Parathyroid adenoma (tissue), 2 donors: ENCODE measurements around the gene GABRB2.

ENCODE experiments used
- H2AFZ ChIP-seq: fragments of 300-600 bp; sonication (generic); one replicate; pipeline ENCODE4 v1.7.0; 2017; ENCODE audit warnings: antibody characterized with exemption, mild to moderate bottlenecking
- H3K27ac ChIP-seq: fragments of 300-600 bp; sonication (generic); one replicate; pipeline ENCODE4 v1.7.0; 2017
- H3K27me3 ChIP-seq: fragments of 300-600 bp; sonication (generic); one replicate; pipeline ENCODE4 v1.7.0; 2017; ENCODE audit warnings: low read length; ENCODE audit not compliant: control insufficient read depth, insufficient read depth
- H3K36me3 ChIP-seq: fragments of 300-600 bp; sonication (generic); one replicate; pipeline ENCODE4 v1.7.0; 2017; ENCODE audit warnings: low read length; ENCODE audit not compliant: control insufficient read depth, insufficient read depth
- H3K4me1 ChIP-seq: fragments of 300-600 bp; sonication (generic); one replicate; pipeline ENCODE4 v1.7.0; 2017; ENCODE audit warnings: control low read depth
- H3K4me2 ChIP-seq: fragments of 300-600 bp; sonication (generic); one replicate; pipeline ENCODE4 v1.7.0; 2017; ENCODE audit warnings: low read length
- H3K4me3 ChIP-seq: fragments of 300-600 bp; sonication (generic); one replicate; pipeline ENCODE4 v1.7.0; 2017; ENCODE audit warnings: low read depth, low read length
- H3K79me2 ChIP-seq: fragments of 300-600 bp; sonication (generic); one replicate; pipeline ENCODE4 v1.7.0; 2017; ENCODE audit warnings: control low read depth
- H3K9ac ChIP-seq: fragments of 300-600 bp; sonication (generic); one replicate; pipeline ENCODE4 v1.7.0; 2017; ENCODE audit warnings: mild to moderate bottlenecking
- H3K9me3 ChIP-seq: fragments of 300-600 bp; sonication (generic); one replicate; pipeline ENCODE4 v1.7.0; 2017; ENCODE audit warnings: low read length; ENCODE audit not compliant: control insufficient read depth
- TF ChIP-seq, protein P1 (sequence below): fragments of 300-600 bp; sonication (generic); IDR thresholded peaks from one replicate; pipeline ENCODE4 v1.7.0; 2017; ENCODE audit warnings: antibody characterized with exemption, mild to moderate bottlenecking
- donor health status: primary hyperparathyroidism.

Gene GABRB2

DNA sequence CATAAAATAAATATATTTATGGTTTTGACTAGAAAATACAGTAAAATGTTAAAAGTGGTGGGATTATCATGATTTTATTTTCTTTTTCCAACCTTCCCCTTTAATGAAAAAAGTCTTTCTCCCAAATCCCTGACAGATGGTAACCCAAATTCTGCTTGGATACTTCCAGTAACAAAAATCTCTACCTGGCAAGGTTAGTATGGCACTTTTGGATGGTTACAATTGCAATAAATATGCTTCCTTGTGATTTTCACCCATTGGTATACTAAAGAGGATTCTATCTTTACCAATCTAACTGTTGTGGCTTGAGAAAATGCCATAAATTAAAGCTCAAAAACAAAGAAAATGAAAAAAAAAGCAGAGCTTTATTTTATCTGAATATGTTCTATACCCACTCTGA lies 62.8 kb downstream of the GABRB2 start:
- Histone ChIP-seq H3K79me2 (no peaks in the 10 kb centered on the region), H2AFZ (no peak overlapping the region), H3K27ac (no peak overlapping the region), H3K4me2 (no peak overlapping the region), H3K27me3 (no peaks in the 10 kb centered on the region), H3K9me3 (no peaks in the 10 kb centered on the region), H3K9ac (no peak overlapping the region), H3K36me3 (no peaks in the 10 kb centered on the region), H3K4me1 (no peaks in the 10 kb centered on the region), H3K4me3 (no peak overlapping the region)
- TF ChIP-seq, protein P1, sequence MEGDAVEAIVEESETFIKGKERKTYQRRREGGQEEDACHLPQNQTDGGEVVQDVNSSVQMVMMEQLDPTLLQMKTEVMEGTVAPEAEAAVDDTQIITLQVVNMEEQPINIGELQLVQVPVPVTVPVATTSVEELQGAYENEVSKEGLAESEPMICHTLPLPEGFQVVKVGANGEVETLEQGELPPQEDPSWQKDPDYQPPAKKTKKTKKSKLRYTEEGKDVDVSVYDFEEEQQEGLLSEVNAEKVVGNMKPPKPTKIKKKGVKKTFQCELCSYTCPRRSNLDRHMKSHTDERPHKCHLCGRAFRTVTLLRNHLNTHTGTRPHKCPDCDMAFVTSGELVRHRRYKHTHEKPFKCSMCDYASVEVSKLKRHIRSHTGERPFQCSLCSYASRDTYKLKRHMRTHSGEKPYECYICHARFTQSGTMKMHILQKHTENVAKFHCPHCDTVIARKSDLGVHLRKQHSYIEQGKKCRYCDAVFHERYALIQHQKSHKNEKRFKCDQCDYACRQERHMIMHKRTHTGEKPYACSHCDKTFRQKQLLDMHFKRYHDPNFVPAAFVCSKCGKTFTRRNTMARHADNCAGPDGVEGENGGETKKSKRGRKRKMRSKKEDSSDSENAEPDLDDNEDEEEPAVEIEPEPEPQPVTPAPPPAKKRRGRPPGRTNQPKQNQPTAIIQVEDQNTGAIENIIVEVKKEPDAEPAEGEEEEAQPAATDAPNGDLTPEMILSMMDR, result no peak

DNA sequence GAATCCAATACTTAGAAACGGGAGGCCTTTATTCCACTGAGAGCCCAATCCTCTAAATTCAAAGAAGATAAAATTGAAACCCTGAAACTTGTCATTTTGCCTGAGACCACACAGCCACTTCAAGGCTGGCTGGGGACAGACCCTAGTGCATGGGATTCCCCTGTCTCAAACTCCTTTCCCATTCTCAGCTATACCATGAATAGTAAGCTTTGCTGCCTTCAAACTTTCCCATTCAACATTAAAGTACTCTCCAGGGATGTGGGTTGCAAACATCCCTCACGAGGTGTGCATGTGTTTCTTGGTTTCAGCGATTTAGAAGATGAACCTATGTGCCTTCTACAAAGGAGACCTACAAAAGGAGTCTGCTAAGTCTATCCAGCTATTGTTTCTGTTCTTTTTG lies 64.6 kb downstream of the GABRB2 start:
- no peak overlapping the region for H3K4me3 ChIP-seq
- H3K79me2 ChIP-seq, result no peaks in the 10 kb centered on the region
- H3K4me2 ChIP-seq, result no peak overlapping the region
- no peaks in the 10 kb centered on the region for H3K9me3 ChIP-seq
- no peak overlapping the region for H3K9ac ChIP-seq
- H3K4me1 ChIP-seq, result no peaks in the 10 kb centered on the region
- TF ChIP-seq, protein P1, result no peak
- H3K27me3 ChIP-seq, result no peaks in the 10 kb centered on the region
- no peak overlapping the region for H3K27ac ChIP-seq
- H3K36me3 ChIP-seq, result no peaks in the 10 kb centered on the region
- H2AFZ ChIP-seq, result no peak overlapping the region

DNA sequence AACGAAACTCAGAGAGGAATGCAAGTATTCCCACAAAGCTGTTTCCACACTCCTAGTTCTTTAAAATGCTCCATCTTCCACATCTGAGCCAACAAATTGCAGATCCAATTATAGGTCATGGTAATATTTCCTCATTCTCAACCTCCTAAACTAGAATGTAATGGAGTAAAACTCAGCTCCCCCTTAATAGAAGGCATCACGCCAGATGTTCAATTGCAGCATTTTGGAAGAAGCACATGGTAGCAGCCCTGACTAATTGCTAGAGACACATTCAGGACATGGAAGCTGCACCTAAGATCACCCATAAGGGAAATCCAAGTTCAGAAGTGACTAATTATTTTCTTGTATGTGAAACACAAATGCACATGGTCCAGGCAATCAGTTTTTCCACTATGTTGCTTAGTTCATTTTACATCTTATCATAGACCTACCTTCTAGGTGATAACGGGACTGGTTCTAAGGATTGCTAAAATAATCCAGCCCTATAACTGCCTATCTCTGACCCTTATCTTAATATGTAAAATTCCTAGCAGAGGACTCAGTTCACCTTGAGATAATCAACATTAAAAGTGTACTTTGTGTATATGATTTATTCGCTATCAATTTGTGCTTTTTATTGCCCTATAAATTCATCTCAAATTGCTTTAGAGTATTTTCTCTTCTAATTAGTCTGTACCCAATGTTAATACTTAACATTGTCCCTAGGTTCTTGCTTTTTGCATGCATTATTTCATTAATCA lies 75.1 kb downstream of the GABRB2 start:
- H3K4me1 ChIP-seq, result no peaks in the 10 kb centered on the region
- H3K27ac ChIP-seq, result no peak overlapping the region
- H3K79me2 ChIP-seq, result no peaks in the 10 kb centered on the region
- H2AFZ ChIP-seq, result no peak overlapping the region
- H3K27me3 ChIP-seq, result no peaks in the 10 kb centered on the region
- no peak overlapping the region for H3K9ac ChIP-seq
- no peaks in the 10 kb centered on the region for H3K9me3 ChIP-seq
- peak overlapping the region; percentile 44 for H3K4me2 ChIP-seq
- H3K4me3 ChIP-seq, result no peak overlapping the region
- TF ChIP-seq, protein P1, result no peak
- no peaks in the 10 kb centered on the region for H3K36me3 ChIP-seq

DNA sequence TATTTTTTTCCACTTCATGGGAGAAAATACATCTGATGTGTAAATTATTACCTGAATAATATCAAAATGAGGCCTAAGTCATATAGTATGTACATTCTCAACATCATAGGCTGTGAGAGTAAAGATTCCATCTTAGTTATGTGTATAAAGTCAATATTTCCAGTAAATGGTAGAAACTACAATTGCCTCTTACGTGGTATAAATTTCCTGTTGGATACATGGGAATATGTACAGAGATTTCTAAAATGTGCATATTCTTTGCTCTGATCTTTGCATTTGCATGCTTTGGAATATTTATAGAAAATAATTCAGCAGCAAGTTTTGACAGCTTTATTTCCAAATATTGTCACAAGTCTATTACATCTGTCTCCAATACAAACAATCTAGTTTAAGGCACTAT lies 78.8 kb downstream of the GABRB2 start:
- H3K4me1 ChIP-seq, result no peaks in the 10 kb centered on the region
- no peaks in the 10 kb centered on the region for H3K79me2 ChIP-seq
- TF ChIP-seq, protein P1, result no peak

DNA sequence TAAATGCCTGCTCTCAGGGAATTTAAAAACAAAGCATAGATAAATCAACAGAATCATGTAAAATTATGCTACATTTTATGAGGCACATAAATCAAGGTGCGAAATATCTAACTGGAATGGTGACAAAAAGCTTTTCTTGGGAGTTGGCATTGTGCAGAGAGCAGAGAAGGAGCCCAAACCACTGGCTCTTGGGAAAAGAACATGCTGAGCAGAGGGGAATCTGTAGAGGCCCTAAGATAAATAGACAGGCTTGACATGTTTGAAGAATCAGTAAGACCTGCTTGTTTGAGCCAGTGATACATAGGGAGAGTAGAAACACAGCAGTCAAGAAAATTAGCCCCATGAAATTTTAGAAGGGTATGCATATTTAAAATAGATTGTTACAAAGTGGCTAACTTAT lies 85.8 kb downstream of the GABRB2 start:
- Histone ChIP-seq H3K79me2 (no peaks in the 10 kb centered on the region), H3K4me3 (no peak overlapping the region), H3K9ac (no peak overlapping the region), H3K27ac (no peak overlapping the region), H3K9me3 (no peaks in the 10 kb centered on the region), H3K36me3 (peaks cover 2% of the 10 kb centered on the region), H3K27me3 (no peaks in the 10 kb centered on the region), H3K4me2 (no peak overlapping the region), H3K4me1 (no peaks in the 10 kb centered on the region), H2AFZ (no peak overlapping the region)
- TF ChIP-seq, protein P1, result no peak

More for the DNA sequence above, 78.8 kb downstream of the GABRB2 start:
- H3K4me2 ChIP-seq, result no peak overlapping the region
- H3K4me3 ChIP-seq, result no peak overlapping the region
- no peaks in the 10 kb centered on the region for H3K27me3 ChIP-seq
- H3K36me3 ChIP-seq, result no peaks in the 10 kb centered on the region
- no peak overlapping the region for H2AFZ ChIP-seq
- no peak overlapping the region for H3K27ac ChIP-seq
- H3K9ac ChIP-seq, result no peak overlapping the region
- H3K9me3 ChIP-seq, result no peaks in the 10 kb centered on the region
